NCI-H1105 treated with DMSO at 0.1 percent for 48 hours (cell line): Measurements from ENCODE around the gene TXNDC5.

ENCODE experiments used
- DNase-seq: peaks from one replicate; lab custom pipeline; 2025; lab: John Stamatoyannopoulos, UW

The TXNDC5 gene

DNA sequence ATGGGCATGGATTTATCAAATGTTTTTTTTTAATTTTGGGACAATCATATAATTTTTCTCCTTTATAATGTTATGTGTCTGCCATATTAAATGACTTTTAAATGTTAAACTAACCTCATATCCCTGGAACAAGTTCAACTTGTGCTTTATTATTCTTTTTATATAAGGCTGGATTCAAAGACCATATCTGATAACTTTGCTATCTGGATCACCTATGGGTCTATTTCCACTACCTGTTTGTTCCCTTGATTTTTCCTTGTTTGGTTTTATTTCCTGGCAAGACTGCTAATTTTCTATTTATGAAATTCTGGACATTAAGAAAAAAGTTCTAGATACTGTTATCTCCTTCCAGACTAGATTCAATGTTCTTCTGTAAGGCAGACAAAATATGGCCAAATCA, 58.8 kb downstream of the TXNDC5 start:
- no peak for DNase-seq

DNA sequence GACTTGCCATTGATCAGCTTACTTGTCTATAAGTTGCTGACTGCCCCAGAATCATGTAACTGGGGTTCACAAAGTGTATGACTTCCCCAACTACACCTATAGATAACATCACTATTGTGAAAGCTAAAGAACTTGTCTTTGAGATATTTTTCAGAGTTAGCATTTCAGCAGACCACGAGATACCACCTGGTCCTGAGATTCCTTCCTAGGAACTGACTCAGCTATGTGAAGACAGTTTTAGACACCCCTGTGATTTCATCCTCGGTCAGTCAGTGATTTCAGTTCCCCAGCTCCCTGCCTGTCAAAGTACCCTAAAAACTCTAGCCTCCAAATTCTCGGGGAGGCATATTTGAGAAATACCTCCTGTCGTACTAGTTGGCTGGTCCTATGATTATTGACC, 62.4 kb downstream of the TXNDC5 start:
- no peak for DNase-seq

DNA sequence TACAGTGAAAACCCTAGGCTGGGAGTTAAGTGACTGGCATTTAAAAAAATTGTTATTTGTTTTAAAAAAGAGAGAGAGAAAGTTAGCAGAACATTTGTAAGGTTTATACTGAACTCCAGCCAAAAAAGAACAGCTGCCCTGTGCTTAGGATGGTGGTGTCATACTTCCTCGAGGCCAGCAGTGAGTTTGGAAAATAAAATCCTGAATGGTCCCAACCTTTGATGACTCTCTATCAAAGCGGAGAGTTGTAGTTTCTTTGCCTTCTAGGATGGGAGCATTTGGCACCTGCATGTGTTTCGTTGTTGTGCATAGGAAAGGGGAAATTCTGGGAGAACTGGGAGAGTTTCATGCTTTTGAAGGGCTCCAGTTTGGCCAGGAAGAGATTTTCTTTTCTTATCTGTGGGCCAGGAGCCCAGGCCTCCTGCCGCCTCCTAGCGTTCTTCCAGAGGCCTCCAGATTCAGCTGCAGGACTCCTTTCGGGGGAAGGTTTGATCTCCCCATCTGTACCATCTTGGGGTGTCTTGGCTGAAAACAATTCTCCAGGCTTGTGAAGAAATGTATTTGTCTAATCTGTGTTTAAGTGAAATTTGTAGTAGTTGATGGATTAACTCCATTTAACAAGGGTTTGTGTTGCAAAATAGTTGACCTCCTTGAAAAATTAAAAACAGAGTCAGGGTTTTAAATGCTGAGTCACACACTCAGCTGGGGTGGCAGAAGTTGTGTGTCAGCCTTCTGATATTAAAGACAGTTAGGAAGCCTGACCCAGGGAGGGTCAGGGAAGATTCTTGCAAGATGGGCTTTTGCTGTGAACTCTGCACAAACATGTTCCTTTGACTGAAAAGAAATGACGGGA, 63.4 kb downstream of the TXNDC5 start:
- DNase-seq = no peak

DNA sequence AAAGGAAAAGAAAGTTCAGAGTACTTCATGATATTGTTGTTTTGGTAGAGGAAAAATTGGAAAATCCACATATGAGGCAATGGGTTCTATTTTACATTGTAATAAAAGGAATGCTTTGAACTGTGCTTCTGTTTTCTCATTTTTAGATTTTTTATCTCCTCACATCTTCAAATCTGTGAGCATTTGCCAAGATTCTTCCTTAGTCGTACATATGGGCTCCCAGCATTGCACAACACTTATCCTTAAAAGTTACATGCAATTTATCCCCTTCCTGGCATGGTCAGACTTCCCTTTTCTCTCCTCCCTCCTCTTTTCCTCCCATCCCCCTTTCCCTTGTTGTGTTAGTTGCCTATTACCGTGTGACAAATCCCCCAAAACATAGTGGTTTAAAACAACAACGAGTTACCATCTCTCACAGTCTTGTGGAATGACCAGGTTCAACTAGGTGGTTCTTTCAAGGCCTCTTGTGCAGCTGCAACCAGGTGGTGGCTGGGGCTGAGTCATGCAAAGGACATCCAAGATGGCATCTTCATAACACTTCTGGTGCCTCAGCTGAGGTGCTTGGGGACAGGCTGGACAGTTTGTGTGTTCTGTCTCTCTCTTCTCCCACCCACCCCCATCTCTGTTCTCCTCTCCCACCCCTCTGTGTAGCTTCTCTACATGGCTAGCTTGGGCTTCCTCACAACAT, 68.7 kb downstream of the TXNDC5 start:
- DNase-seq = no peak

DNA sequence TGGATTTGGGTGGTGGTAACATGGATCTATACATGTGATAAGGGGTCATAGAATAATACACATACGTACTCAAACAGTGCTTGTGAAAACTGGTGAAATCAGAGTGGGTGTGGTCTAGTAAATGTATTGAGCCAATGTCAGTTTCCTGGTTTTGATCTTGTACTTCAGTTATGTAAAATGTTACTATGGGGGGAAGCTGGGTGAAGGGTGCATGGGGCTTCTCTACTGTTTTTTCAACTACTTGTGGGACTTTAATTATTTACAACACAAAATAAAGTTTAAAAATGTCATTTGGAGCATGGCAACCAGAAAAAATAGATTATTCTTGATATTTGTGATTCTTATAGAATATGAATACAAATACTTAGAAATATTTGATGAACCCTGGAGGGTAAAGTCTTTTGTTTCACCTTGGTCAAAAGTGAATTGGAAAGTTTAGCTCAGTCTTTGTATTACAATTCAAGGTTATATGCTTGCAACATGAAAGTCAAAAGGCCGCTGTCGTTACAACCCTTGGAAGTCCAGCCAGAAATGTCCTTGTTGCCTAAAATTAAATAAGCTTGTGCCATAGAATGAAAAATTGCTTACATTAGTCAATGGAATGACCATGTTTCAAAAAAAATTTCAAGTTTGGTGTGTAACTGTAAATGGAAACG, 74.1 kb downstream of the TXNDC5 start:
- no peak for DNase-seq

DNA sequence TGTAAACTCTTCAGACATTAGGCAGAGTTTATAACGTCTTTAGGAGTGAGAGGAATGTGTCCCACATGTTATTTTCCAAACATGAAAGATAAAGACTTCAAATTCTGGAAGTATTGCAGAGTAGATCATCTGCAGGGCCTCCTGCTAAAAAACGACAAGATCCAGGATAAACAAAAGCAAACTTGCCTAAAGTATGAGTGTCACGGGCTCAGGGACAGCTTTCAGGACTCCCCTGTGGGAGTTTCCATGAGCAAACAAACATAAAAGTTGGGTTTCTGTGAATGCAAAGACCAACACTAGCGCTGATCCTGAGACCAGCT, 76.9 kb downstream of the TXNDC5 start:
- DNase-seq = no peak

DNA sequence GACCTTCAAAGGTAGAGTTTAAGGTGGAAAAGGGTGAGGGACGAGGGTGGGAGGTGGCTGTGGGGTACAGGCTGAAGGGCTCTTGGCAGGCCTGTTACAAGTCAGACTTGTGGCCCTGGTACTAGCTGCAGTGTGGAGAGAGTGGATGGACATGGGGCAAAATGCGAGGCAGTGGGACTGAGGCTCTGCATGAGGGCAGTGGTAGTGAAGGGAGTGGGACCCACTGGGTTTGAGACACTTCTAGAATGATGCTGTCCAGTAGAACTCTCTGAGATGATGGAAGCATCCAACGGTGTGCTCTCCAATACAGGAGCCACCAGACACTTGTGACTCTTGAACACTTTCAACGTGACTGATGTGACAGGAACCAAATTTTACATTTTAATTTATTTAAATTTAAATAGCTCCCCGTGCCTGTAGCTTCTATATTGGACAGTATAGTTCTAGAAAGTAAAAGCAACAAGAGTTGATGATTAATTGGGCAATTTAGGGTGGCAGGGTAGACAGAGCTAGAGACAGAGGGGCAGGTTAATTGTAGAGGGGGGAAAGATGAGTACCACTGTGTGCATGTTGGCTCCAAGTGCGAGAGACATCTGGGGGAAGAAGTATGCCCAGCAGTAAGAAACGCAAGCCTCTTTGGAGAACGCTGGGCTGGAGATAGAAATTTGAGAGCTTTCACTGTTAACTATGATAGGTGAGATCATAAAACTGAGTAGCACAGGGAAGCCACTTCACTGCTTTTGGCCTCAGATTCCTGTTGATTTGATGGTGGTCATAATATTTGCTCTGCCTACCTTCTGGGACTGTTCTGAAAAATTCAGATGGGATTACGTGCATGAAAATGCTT, 77.5 kb downstream of the TXNDC5 start:
- no peak for DNase-seq
